Ishikawa (cell line): ENCODE data around the gene MNT.

ENCODE experiments used
- CEBPB ChIP-seq: IDR thresholded peaks from 2 replicates; pipeline ENCODE4 v1.6.1; 2012
- CREB1 ChIP-seq: IDR thresholded peaks from 2 replicates; pipeline ENCODE4 v1.6.1; 2012; ENCODE audit warnings: low read depth
- EGR1 ChIP-seq: IDR thresholded peaks from 2 replicates; pipeline ENCODE4 v1.6.1; 2012
- EP300 ChIP-seq: IDR thresholded peaks from 2 replicates; pipeline ENCODE4 v1.6.1; 2012; ENCODE audit warnings: borderline replicate concordance
- FOXM1 ChIP-seq: IDR thresholded peaks from 2 replicates; pipeline ENCODE4 v1.6.1; 2012; ENCODE audit warnings: low read depth, borderline replicate concordance
- MAX ChIP-seq: IDR thresholded peaks from 2 replicates; pipeline ENCODE4 v1.6.1; 2012
- NFIC ChIP-seq: IDR thresholded peaks from 2 replicates; pipeline ENCODE4 v1.6.1; 2012
- RAD21 ChIP-seq: IDR thresholded peaks from 2 replicates; pipeline ENCODE4 v1.6.1; 2012; ENCODE audit warnings: low read depth
- TAF1 ChIP-seq: IDR thresholded peaks from 2 replicates; pipeline ENCODE4 v1.6.1; 2012; ENCODE audit warnings: low read depth, mild to moderate bottlenecking
- TCF12 ChIP-seq: IDR thresholded peaks from 2 replicates; pipeline ENCODE4 v1.6.1; 2012; ENCODE audit warnings: low read depth
- TEAD4 ChIP-seq: IDR thresholded peaks from 2 replicates; pipeline ENCODE4 v1.6.1; 2012
- USF1 ChIP-seq: IDR thresholded peaks from 2 replicates; pipeline ENCODE4 v1.6.1; 2012
- YY1 ChIP-seq: IDR thresholded peaks from 2 replicates; pipeline ENCODE4 v1.6.1; 2012; ENCODE audit warnings: low read depth
- ZBTB7A ChIP-seq: IDR thresholded peaks from 2 replicates; pipeline ENCODE4 v1.6.1; 2012; ENCODE audit warnings: low read depth
- TF ChIP-seq, protein P1 (sequence below): IDR thresholded peaks from 2 replicates; pipeline ENCODE4 v1.6.1; 2012; ENCODE audit warnings: low read depth, mild to moderate bottlenecking

The MNT gene

GRCh38 chr17:2375406-2375805 is 25.5 kb downstream of the MNT start:
- no peak for TF ChIP-seq RAD21
- TF ChIP-seq EP300 = no peak
- no peak for TF ChIP-seq YY1
- TF ChIP-seq CEBPB = no peak
- TF ChIP-seq NFIC = no peak
- no peak for TF ChIP-seq USF1
- TF ChIP-seq ZBTB7A = no peak
- TF ChIP-seq MAX = no peak
- no peak for TF ChIP-seq CREB1
- TF ChIP-seq TAF1 = no peak
- TF ChIP-seq, protein P1, sequence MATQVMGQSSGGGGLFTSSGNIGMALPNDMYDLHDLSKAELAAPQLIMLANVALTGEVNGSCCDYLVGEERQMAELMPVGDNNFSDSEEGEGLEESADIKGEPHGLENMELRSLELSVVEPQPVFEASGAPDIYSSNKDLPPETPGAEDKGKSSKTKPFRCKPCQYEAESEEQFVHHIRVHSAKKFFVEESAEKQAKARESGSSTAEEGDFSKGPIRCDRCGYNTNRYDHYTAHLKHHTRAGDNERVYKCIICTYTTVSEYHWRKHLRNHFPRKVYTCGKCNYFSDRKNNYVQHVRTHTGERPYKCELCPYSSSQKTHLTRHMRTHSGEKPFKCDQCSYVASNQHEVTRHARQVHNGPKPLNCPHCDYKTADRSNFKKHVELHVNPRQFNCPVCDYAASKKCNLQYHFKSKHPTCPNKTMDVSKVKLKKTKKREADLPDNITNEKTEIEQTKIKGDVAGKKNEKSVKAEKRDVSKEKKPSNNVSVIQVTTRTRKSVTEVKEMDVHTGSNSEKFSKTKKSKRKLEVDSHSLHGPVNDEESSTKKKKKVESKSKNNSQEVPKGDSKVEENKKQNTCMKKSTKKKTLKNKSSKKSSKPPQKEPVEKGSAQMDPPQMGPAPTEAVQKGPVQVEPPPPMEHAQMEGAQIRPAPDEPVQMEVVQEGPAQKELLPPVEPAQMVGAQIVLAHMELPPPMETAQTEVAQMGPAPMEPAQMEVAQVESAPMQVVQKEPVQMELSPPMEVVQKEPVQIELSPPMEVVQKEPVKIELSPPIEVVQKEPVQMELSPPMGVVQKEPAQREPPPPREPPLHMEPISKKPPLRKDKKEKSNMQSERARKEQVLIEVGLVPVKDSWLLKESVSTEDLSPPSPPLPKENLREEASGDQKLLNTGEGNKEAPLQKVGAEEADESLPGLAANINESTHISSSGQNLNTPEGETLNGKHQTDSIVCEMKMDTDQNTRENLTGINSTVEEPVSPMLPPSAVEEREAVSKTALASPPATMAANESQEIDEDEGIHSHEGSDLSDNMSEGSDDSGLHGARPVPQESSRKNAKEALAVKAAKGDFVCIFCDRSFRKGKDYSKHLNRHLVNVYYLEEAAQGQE = no peak
- no peak for TF ChIP-seq TCF12
- TF ChIP-seq FOXM1 = no peak
- no peak for TF ChIP-seq EGR1
- TF ChIP-seq TEAD4 = no peak

- TF ChIP-seq ZBTB7A (no peak), NFIC (no peak), EGR1 (no peak), TEAD4 (no peak)
Measured at GRCh38 chr17:2374549-2375285, 26.1 kb downstream of the MNT start.

DNA sequence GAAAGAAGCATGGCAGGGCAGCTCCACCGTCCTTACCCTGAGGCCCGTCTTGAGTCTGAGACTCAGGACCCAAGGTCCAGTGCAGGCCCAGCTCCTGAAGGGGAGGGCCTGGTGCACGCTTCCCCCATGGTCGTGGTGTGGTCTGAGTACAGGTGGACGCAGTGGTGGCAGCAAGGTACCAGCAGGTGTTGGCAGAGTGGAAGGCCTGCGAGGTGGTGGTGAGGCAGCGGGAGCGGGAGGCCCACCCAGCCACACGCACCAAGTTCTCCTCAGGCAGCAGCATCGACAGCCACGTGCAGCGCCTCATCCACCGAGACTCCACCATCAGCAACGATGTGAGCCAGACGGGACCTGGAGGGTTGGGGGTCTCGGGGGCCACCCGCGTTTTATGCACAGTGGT is 27.7 kb downstream of the MNT start:
- TF ChIP-seq TCF12 = no peak
- TF ChIP-seq USF1 = no peak
- no peak for TF ChIP-seq EP300
- no peak for TF ChIP-seq TEAD4
- TF ChIP-seq ZBTB7A = no peak
- no peak for TF ChIP-seq MAX

DNA sequence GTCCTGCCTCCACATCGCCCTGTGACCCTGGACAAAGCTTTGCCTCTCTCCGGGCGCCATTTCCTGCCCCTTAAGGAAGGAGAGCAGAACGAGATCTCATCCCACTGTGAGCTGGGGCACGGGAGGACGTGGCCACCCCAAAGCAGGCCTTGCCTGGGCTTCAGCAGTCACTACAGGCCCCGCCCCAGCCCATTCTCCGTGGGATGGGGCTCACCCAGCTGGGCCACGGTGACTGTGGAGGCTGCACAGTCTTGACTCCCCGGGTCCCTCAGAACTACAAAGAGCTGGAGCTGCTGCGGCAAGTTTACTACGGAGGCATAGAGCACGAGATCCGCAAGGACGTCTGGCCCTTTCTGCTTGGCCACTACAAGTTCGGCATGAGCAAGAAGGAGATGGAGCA is 28.2 kb downstream of the MNT start:
- TF ChIP-seq CREB1 (no peak), YY1 (no peak), USF1 (no peak), NFIC (no peak), TEAD4 (no peak), MAX (no peak), FOXM1 (no peak), TAF1 (no peak), EGR1 (no peak), ZBTB7A (no peak), CEBPB (no peak), EP300 (no peak), TCF12 (no peak), RAD21 (no peak)
- TF ChIP-seq, protein P1 = no peak

DNA sequence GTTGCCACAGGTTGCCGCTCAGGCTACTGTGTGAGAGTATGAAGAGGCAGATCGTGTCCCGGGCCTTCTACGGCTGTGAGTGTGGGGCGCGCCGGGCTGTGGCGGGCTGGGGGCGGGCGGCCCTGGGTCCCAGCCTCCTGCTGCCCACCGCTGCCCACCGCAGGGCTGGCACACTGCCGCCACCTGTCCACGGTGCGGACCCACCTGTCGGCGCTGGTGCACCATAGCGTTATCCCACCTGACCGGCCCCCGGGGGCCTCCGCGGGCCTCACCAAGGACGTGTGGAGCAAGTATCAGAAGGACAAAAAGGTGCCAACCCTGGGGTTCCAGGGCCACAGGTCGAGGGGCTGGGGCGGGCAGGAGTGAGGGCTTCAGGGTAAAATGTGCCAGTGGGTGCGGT is 28.7 kb downstream of the MNT start:
- TF ChIP-seq CEBPB (no peak), TAF1 (no peak), MAX (no peak), ZBTB7A (no peak), FOXM1 (no peak), TEAD4 (no peak), YY1 (no peak)
- TF ChIP-seq, protein P1 = no peak
